Measurements from ENCODE around the gene DGKI.
A peak's percentile ranks its signal among the peaks of the same experiment; 100 is the strongest.

The DGKI gene

GRCh38 chr7:137873524-137873923 lies 26.8 kb upstream of the DGKI start:
- DNase-seq: no peak

GRCh38 chr7:137871170-137871915 lies 24.6 kb upstream of the DGKI start:
- DNase-seq: no peak

DNA sequence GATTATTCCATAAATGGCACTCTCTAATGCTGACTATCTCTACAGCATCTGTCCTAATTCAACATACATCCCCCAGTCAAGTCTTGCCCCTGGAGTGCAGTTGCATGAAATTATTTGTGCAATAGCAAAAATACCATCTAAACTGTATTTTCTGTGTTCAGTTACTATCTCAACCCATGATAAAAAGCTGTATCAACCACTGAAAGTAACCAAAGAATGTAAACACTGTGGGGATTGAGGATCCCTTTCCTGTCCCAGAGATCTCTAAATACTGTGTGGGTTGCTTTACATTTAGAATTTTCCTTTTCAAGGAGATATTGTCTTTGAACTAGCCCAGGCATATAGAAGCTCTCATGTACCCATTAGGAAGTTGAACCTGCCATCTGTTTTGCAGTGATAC lies 23.9 kb upstream of the DGKI start:
- DNase-seq: no peak

DNA sequence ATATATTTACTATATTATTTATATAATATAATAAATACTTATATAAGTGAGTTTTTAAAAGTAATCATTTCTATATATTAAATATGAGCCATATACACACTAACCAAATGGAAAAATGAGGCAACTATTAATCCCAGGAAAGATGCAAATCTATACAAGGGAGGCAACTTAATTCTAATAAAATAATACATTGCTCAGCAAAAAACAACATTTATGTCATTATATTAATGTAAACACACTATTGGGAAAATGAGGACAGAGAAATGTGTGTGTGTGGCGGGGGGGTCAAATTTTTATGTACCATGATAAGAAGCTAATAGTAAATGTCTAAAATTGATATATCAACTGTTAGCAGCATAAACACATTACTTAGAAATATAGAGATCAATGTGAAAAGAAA lies 23.3 kb upstream of the DGKI start:
- no peak for DNase-seq

DNA sequence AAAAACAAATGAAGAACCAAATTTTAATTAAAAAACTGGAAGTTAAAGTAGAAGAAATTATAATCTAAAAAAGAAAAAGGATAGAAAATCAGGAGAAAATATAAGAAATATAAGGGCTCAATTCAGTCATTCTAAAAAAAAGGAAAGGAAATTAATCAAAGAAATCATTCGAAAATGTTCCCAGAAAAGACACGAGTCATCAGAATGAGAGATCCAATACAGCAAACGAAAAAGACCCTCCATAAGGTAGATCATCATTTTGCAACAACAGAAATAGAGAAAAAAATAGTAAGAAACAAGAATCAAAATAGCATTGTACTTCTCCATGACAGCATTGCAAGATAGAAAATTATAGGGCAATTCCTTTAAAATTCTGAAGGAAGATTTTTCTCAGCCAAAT lies 22.5 kb upstream of the DGKI start:
- DNase-seq: no peak

GRCh38 chr7:137867289-137867688 lies 20.5 kb upstream of the DGKI start:
- no peak for DNase-seq

GRCh38 chr7:137865764-137866163 lies 19.0 kb upstream of the DGKI start:
- no peak for DNase-seq

- no peak for DNase-seq
Measured at GRCh38 chr7:137862964-137863363, 16.2 kb upstream of the DGKI start.

- no peak for DNase-seq
Measured at GRCh38 chr7:137862358-137862757, 15.6 kb upstream of the DGKI start.

DNA sequence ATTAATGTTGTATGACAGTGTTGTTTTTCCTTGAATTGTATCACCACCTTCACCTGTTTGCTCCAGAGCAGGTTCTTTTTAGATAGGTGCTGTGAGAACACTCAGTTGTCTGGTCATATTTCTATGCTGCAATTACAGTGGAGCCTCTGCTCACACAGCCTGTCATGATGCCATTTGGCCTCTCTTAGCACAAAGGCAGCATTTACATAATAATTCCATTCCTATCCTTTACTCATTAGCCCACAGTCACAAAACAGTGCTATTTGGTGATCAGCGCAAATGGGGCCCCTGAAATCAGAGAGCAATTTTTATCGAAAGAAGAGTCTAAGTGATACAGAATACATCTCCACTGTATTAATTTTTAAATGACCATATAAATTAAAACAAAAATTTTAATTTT lies 13.8 kb upstream of the DGKI start:
- no peak for DNase-seq

DNA sequence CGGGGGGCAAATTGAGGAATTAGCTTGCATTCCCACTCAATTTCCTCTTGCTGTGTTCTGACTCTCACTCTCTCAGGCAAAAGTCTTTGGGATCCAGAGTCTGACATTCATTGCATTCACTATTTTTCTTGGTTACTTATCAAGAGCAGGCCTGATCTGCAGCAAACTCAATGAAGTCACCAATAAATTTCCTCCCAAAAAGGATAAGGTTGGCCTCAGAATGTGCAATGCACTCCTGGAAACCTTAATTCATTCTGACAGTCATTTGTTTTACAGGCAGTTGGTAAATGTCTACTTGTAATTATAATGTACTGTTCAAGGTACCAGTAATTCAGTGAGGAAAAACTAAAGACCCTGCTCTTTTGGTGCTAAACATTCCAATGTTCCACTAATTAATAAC lies 6.3 kb upstream of the DGKI start:
- no peak for DNase-seq

- no peak for DNase-seq
Measured at GRCh38 chr7:137852108-137852507, 5.3 kb upstream of the DGKI start.

- no peak for DNase-seq
Measured at GRCh38 chr7:137850972-137851945, 4.5 kb upstream of the DGKI start.

DNA sequence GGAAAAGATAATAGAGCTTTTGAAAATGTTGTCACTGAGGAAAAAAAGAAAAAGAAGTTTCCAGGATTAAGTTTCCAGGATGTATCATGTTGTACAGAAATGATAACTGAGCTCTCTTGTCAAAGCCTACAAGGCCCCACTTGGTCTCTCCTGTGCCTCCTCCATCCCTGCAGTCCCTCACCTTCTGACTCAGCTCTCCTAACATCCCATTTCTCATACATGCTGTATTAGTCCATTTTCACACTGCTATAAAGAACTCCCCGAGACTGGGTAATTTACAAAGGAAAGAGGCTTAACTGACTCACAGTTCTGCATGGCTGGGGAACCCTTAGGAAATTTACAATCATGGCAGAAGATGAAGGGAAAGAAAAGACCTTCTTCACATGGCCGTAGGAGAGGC lies 3.8 kb upstream of the DGKI start:
- DNase-seq: no peak

GRCh38 chr7:137848095-137848494 lies 1.3 kb upstream of the DGKI start:
- no peak for DNase-seq

GRCh38 chr7:137847568-137848050 lies 835 bp upstream of the DGKI start:
- DNase-seq: peak in 1 of 51 donors; percentile 65

- DNase-seq: no peak
Measured at GRCh38 chr7:137846549-137846826, 286 bp downstream of the DGKI start.

GRCh38 chr7:137844677-137845425 lies 1.9 kb downstream of the DGKI start:
- peak in 1 of 51 donors; percentile 62 for DNase-seq

- no peak for DNase-seq
Measured at GRCh38 chr7:137839903-137840779, 6.6 kb downstream of the DGKI start.

DNA sequence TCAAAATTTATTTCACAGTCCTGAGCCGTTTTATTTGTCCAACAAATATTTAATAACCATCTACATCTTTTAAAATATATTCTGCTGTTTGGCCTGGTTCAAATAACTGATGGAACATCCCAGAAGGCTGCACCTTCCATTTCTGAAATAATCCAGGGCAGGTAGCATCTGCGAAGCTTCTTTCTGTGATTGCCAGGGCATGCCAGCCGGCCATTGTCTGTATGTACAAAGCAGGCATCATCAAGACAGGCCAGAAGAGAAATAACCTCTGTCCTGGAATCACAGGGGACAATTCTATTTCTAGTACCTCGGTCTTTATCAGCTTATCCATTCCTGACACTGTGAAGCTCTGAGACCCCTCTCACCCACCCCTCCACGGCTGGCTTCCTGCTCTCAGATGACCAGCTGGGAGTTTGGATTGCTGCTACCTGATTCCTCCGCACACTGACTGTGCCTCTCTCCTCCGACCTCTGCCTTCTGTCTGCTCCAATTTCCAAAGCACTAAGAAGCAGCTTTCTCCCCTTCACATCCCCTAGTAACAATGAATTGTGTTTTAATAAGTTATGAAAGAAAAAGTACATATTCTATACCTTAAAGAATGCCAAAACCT lies 8.0 kb downstream of the DGKI start:
- no peak for DNase-seq

GRCh38 chr7:137836541-137836940 lies 10.2 kb downstream of the DGKI start:
- no peak for DNase-seq

Measured in hypothalamus (tissue), 51 donors.